ENCODE data around the gene ACVRL1.

Gene ACVRL1

DNA sequence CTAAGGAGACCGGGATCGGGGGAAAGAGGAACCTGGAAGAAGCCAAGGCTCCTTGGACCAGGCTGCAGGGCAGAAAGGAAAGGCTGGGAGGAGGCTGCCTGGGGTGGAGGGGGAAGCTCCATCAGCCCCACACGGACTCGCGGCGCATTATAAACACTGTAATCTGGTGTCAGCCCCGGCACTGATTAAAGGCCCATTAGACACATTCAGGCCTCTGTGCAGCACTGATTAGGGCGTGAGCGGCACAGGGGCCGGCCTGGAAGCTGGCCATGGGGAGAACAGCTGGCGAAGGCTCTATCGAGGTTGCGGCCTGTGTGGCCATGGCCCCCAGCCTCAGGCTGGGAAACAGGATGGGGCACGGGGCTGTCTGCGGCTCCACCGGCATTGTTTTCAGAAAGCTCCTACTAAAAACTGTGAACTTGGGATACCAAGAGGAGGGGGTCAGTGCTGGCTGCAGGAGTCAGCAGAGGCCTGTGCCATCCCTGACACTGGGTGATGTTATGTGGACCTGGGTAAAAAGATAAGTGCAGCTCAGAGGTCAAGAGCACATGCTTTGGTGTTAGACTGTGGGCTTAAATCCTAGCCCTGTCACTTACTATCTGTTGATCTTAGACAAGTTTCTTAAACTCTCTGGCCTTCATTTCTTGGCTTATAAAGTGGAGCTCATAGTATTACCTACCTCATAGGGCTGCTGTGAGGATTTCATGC, 10.6 kb downstream of the ACVRL1 start:
- FAIRE-seq: no peak

DNA sequence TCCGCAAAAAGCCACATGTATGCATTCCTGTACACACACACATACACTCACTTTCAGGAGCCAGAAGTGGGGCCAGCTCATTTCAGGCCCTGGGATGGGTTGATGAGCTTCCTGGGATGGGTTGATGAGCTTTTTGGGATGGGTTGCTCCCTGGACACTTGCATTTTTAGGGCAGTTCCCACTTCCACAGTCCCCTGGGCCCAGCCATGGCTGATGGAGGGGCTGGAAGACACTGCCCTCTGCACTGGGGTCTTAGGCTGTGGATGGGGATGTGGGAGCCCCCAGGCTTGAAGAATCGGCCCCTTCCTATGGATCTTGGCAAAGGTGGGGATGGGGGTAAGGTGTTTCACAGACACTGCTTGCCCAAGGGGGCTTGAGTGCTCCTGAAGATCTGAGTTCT, 12.7 kb downstream of the ACVRL1 start:
- FAIRE-seq: no peak

DNA sequence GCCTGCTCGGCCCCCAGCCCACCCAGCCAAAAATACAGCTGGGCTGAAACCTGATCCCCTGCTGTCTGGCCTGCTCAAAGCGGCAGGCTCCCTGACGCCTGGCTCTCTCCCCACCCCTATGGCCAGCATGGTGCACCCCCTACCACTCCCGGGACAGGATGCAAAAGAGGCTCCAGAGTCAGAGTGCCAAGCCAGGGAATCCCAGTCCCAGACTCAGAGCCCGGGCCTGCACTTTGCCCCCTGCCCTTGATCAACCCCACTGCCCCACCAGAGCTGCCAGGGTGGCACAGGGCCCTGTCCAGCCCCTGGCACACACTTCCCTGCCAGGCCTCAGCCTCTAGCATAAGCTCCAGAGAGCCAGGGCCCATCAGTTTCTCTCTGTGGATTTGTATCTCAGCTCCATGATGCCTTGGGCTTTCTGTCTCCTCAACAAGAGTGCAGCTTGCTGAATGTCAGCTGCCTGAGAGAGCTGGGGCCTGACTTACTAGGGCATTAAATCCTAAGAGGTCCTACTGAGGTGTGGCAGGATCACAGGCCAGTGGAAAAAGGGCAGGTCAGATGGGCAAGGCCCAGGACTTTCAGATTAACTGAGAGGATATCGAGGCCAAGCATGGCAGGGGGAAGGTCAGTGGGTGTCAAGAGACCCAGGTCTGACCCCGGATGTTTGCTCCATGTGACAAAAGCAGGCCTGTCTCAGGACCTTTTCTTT, 13.9 kb downstream of the ACVRL1 start:
- FAIRE-seq: no peak

DNA sequence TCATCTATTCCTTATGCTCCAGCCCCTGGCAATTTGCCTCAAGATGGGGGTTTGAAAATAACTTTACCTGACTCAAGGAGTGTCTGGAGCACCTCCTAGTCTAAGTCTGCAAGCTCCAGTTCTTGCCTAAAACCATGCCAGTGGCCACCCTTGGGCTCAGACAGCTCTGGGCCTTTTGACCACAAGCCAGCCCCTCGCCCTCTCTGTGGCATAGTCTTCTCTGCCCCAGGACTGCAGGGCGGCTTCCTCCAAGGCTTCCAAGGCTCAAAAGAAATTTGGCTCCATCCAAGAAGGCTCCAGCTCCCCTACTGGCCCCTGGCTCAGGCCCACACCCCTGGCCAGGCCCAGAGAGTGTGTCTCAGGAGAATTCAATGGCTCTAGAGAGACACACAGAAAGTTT, 14.8 kb downstream of the ACVRL1 start:
- no peak for FAIRE-seq

DNA sequence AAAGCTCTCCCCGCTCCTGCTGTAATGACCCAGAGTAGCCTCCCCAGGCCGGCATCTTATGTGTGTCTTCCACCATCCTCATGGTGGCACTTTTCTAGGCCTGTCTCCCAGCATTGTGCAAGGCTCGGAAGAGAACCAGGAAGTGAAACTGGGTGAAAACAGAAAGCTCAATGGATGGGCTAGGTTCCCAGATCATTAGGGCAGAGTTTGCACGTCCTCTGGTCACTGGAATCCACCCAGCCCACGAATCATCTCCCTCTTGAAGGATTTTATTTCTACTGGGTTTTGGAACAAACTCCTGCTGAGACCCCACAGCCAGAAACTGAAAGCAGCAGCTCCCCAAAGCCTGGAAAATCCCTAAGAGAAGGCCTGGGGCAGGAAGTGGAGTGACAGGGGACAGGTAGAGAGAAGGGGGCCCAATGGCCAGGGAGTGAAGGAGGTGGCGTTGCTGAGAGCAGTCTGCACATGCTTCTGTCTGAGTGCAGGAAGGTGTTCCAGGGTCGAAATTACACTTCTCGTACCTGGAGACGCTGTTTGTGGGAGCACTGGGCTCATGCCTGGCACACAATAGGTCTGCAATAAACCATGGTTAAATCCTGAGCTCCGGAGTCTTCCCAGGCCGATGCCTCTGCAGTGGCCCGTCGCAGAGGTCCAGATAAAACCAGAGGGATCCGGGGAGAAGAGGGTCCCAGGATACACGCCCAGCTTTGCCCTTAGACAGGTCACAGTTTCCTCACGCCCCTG, 15.6 kb downstream of the ACVRL1 start:
- FAIRE-seq: no peak

DNA sequence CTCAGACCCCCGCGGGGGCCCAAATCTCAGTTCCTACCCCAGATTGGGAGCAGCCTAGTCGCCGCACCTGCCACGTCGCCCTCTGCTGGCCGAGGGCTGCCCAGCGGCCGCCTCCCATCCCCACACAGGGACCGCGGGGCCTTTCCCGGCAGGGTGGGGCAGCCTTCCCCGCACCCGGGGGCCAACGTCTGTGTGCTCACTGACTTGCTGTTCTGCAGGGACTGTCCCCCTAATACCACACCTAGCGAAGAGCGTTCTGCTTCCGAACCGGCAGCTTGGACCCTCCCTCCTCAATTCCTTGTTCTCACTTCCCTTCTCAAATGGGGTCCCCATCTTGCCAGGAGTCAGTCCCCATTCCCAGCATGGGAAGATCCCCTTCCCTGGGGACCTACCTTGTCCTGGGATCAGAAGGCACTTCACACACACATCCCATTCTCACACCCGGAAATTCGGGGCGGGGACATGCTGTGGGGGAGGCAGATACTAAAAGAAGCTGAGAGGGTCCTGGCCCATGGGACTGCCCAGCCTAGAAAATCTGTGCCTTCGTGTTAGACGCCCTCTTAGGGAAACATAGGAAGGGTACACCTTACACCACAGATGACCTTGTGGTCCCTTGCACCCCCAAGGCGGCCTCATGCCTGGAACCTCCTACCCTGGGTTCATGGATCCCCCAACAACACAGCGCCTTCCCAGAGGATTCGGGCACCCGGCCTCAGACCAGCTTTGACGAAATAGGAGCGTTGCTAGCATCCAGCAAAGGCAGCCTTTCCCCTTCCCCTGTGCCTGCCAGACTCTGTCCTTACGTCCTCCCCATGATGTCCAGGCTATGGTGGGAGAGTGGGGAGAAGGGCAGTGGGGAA, 16.4 kb downstream of the ACVRL1 start:
- FAIRE-seq: no peak

DNA sequence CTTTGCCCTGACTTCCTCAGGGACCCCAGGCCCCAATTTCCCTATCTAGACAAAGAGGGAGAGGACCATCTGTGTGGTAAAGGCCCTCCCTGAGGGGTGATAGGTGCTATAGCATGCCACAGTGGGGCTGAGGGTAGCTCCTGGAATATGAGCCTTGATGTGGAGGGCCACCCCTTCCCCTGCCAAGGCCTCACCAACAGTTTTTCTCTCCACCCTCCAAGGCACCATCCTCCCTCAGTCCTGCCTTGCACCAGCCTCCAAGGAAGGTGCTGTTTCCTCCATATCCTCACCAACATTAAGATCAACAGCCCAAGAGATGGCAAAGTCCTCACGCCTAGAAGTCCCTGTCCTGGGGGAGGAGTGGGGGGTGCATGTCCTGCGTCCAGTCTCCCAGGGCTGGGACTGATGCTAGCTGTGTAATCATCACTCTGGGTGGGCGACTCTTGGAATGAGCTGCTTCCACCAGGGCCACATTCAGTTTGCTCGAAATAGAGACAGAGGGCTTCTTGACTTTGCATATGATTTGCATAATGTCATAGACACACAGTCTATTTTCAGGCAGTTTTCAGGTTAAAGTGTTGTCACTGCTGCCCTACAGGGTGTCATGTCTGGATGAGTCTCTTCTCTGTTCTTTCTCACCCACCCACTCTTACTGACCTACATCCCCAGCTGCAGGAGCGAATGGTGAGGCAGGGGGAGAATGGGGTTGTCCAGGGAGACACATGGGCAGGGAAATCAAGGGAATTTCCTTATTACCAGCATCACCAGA, 17.4 kb downstream of the ACVRL1 start:
- FAIRE-seq: no peak

DNA sequence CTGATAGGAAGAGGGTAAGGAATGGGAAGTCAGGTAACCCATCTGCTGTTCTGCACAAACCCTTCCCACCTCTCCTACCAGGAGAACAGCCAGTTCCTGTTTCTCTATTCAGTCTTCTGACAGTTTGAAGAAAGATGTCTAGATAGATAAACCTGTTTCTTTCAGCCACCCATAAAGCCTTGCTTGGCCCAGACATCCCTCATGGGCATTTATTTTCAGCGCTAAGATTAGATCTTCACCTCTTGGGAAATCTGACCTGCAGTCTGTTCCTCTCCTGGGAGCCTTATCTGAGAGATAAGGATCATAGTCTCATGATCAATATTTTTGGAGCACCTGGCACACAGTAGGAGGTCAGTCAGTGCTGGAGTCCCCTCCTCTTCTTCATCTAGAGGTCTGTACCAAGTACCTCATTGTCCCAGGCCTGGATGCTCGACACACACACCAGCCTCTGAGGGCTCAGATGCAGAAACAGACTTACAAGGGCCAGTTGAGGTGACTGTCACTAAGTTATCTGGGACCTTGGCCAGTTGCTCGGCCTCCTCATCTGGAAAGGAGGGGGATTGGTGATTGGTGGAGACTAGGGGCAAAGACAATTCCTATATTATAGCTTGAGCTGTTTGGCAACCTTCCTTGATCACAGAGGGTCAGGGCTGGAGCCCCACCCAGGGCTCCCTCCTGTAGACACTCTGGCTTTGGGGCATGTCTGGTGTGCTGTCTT, 18.2 kb downstream of the ACVRL1 start:
- FAIRE-seq: no peak

DNA sequence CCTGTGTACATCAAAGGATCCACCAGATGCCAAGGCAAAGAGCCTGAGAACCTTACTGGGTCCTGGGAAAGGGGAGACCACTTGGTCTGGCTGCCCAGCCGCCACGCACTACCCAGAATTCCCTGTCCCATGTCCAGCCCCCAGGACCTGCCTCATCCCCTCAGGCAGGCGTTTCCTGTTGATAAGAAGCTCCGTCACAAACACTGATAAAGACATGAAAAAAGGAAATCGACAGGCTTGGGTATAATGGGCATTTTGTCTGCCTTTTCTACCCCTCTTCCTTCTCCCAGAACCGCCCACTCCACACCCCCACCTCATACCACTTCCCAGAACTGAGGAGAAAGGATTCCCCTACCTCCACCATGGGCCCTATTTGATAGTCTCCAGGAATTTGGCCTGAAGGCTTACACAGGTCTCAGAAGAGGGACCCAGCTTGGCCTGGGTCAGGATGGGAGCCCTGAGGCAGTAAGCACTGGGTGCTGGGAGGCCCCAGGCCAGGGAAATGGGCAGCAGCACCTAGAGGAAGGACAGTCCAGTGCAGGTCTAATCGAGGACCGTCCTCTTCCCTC, 18.8 kb downstream of the ACVRL1 start:
- FAIRE-seq: no peak

DNA sequence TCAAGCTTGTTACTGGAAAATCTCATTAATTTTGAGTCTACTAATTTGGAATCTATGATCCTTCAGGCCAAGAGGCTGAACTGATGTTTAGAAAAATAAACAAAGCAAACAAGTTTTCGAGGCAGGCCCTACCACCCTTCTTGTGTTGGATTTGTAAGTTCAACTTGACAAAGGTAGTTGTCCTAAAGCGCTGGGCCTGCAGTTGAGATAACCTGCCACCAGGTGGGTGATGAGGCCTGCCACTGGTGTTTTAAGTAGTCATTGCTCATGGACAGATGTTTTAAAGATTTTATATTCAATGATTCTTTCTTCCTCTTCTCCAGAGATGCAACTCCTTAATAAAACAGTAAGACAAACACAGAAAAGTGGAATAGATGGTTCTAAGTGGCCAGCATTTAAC, 19.4 kb downstream of the ACVRL1 start:
- FAIRE-seq: no peak

DNA sequence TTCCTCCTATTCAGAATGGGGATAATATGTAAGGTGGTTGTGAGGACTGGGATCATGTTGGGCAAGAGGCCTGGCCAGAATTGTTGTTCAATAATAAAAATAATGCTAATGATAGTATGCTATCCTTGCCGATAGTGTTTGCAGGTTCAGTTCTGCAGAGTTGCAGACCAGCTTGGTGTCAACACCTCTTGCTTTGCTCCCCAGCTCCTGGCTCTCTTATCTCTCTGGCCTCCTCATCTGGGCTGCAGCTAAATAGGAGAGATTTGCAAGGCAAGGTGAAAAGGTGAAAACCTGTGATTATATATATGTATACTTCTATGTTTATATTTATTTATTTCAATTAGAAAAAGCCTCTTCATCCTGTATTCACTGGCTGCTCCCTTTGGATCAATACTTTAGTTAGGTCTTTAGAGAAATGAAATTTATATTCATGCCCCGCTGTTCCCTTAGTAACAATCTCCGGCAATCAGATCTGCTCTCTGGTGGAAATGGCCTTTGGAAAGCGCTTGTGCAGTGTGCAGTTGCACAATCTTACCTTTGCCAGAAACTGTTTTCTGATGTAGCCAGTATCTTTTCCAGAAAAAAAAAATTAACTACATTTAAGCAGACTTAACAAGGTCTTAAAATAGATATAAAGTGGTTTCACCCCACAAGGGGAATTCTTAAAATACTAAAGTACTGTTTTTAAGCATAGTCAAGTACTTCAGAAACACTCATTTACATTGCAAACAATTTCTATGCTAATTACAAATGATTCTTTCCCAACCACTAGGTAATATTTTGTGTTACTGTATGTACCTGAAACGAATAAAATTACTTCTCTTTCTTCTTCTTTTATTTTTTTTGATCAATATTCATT, 25.1 kb downstream of the ACVRL1 start:
- no peak for FAIRE-seq

DNA sequence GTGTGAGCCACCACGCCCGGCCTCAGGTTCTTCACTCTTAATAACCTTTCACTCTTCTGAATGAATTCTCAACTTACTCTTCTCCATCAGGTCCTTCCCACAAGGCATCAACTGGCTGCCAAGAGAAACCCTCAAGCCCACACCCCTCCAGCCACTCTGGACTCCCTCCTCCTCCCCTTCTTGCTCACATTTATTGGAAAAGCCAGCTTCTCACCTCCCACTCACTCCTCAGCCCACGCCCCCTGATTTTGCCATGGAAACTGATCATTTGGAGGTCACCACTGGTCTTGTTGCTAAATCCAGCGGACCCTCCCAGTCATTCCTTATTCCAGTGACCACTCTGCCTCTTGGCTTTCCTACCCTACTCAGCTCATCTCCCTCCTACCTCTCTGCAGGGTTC, 26.8 kb downstream of the ACVRL1 start:
- no peak for FAIRE-seq

DNA sequence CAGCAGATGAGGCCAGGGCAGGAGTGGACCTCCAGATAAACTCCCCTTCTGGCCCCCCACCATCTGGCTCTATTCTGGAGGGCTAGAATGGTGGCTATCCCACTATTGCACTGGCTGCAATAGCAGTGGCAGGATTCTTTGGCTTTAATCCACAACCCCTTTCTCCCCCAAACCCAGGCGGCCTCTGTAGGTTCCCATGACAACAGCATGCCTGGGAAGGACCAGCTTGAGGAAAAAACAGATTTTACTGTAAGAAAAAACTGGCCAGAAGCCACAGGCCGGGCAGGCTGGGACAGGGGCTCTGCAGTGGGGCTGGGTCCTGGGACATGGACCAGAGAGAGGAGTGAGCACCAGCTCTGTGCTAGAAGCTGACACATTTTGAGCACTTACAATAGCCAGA, 30.6 kb downstream of the ACVRL1 start:
- no peak for FAIRE-seq

DNA sequence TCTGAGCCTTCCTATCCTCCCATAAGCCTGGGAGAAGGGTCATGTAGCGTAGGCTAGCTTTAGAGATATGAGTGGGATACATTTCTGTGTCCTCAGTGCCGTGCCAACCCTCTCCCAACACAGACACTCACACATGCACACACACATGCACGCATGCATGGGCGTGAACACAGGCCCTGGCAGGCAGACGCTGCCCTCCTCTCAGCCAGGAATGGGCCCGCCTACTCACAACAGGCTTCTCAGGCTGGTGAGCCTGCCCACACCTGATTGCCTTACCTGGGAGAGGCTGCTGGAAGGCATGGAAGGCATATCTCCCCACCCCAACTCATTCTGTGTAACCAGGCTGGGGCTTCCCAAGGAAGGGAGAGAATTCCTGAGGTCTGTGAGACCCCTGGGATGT, 31.4 kb downstream of the ACVRL1 start:
- FAIRE-seq: no peak

DNA sequence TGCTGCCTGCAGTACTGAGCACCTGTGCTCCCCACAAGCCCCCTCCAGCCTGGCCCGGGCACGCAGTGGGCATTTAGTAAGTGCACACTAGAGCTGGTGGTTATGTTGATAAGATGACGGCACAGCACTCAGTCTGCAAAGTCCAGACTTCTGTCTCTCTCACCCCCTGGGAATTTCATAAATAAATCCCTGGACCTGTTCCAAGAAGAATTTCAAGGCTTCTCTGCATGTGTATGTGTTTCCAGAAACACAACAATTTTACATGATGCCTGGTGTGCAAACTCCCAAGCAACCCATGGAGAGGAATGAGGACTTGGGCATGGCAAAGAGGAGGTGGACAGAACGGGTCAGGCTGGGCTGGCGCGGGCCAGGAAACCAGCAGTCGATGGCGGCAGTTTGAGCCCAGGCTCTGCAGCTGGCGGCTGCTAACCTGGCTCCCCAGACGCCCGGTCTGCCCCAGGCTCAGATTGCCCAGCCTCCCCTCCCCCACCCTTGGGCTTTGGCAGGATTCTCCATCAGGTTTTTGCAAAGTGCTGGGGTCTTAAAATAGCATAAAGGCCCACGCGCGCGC, 33.8 kb downstream of the ACVRL1 start:
- no peak for FAIRE-seq

DNA sequence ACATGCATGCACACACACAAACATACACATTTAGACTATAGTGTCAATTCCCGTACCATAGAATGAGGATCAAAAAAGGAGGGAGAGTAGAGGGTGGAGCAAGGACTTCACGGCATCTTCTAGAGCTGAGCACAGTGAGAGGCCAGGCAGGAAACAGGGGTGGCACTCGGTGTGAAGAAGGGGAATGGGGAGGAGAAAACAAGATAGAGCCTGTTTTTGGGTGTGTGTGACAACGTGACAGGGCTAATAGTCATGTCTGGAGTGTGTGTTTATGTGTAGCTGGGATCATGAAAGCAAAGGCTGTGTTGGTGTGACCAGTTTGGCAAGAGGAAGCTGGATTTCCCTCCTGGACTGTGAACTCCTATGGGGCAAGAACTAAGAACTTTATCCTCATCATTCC, 34.3 kb downstream of the ACVRL1 start:
- FAIRE-seq: no peak

DNA sequence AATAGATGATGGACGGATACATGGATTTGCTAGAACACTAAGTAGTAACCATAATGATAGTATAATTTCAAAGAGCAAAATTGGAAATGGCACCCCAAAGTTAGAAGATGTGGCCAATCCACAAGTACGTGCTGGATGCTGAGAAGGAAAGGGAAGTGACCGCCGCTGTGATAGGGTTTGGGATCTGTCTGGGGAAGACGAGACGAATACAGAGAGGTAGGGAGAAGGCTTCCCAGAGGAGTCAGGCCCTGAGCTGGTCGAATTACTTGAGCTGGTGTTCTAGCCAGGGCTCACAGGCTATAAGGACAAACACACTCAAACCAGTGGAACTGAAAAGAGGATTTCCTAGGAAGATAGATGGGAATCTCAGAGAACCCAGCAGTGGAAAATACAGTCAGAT, 34.8 kb downstream of the ACVRL1 start:
- no peak for FAIRE-seq

DNA sequence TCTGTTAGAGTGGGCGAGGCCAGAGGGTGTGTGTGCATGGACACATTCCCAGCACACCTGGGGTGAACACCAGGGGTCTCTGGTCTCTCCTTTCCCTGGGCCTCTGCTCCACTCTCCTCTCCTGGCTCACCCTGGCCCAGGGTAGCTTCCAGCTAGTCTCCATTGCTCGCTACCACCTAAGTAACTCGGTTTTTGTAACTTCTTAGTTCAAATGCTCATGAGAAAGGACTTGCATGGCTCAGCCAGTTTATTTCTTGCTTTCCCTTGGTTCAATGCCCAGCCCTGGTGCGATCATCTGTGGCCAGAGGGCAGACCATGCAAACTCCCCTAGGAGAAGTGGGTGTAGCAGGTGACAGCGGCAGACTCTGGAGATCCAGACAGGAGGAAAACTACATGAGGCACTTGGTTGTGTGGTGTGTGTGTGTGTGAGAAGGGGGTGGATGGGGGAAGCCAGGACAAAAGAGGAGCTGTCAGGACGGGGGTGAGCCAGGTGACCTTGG, 35.2 kb downstream of the ACVRL1 start:
- FAIRE-seq: no peak

DNA sequence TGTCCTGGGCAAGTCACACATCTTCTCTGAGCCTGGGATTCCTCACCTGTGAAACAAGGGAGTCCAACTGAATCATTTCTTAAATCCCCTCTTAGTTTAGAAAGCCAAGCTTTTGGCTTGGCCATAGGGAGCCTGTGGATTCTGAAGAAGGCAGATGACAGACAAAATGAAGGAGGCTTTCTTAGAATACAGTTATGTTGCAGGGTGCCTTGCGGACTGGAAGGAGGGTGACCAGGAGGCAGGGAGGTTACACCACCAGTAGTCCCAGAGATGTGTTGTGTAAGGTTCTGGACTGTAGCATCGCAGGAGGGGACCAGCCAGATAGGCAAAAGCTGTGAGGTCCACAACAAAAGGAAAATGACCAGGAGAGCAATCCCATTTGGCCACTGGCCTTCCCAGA, 36.0 kb downstream of the ACVRL1 start:
- FAIRE-seq: no peak
